Stimulated activated CD4-positive, alpha-beta T cell treated with anti-CD3 and anti-CD28 coated beads, Interleukin-1b, Interleukin-23, amount 100 ng/mL, for 4 hours (primary cell): ENCODE results near the gene PLA2G4B.

Source experiments
- DNase-seq, 2 donors: peaks; one replicate each; pipeline ENCODE4 v3.0.0-alpha.2; 2020; ENCODE audit warnings: low read depth in 2 of 2

The PLA2G4B gene

DNA sequence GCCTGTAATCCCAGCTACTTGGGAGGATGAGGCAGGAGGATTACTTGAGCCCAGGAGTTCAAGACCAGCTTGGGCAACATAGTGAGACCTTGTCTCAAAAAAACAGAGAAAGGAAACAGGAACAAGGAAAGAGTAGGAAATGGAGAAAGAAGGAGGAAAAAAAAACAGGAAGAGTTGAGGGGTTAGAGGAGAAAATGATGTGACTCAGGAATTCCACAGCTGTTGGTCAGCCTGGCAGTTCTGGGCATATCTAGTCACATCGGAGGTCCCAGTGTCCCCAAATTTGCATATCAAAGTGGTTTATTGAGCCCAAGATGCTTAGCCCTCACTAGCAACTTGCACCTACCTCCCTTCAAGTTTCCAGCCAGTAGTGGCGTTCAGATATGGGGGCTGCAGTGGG lies 29.5 kb upstream of the PLA2G4B start:
- DNase-seq, result no peak

DNA sequence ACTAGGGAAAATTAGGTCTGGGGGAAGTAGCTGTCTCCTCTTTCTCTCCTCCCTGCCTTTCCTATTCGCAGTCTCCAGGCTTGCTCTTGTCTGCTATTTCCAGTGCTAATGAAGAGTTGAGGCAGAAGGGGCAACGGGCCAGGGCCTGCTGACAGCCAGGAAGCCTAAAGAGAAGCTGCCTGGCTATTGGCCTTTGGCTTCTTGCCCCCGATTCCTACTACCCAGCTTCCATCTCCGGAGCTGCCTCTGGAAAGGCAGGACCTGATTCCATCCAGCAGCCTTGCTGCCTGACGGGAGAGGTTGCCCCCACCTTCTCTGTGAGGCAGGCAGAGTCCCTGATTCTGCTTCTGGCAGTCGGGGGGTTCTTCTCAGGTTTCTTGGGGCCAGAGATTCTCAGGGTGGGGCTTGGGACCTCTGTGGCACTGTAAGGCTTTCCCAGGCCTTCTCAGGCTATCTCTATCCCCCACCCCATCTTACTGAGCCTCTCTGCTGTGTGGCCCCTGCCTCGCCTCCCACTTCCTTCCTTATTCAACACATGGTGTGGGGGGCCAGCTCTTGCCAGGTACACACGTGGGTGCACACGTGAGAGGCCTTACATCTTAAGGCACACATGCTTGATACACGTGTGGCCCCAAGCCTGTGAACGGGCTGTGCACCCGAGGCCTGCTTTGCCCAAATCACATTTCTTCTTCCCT lies 29.0 kb upstream of the PLA2G4B start:
- no peak for DNase-seq

DNA sequence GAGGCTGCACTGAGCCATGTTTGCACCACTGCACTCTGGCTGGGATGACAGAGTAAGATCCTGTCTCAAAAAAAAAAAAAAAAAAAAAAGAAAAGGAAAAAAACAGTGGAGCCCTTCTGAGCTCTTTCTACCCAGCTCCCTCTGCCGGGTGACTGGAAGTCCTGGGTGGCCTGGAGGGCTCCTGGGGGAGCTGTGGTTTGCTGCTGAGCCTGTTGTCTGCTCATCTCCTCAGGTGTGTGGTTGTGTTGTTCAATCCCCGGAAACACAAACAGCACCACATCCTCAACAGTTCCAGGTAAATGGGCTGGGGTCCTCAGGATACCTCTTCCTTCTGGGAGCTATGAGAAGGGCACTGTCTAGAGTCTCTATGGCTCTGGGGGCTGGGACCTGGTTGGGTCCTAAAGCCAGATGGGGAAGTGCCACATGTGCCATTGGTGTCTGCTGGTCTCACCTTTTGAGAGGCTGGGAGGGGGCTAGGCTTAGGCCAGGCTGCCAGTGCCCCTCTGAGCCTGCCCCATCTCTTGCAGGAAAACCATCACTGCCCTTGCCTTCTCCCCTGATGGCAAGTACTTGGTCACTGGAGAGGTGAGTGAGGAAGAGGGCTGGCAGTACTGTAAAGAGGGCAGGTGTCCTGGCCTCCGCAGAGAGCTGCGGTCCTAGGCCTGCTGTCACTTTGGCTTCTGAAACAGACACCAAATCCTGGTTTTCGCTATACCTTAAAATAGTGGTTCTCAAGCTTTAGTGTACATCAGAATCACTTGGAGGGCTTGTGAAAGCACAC lies 27.8 kb upstream of the PLA2G4B start:
- DNase-seq, result no peak

DNA sequence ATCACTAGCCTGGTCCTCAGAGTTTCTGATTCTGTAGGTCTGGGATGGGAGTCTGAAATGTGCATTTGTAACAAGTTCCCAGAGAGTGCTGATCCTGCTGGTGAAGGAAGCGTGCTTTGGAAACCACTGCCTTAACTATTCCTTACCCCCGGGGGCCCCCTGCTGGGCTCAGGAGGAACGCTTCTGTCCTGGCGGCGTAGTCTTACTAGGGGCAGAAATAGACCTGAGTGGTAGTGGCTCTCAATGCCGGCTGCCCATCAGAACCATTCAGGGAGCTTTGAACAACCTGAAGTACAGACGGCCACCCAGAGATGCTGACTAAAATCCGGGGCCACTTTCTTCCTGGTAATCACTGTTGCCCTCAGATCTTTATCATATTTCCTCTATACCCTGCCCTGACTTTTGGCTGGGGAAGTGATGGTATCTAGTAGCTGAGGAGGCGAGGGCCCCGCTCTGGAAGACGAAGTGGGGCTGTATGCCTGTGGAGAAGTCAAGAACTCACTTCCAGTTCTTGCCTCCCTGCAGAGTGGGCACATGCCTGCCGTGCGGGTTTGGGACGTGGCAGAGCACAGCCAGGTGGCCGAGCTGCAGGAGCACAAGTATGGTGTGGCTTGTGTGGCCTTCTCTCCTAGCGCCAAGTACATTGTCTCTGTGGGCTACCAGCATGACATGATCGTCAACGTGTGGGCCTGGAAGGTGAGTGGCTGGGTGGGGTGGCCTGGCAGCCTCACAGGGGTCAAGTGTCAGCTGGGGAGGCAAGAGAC lies 27.0 kb upstream of the PLA2G4B start:
- DNase-seq, result peak; percentile 63 to 67

DNA sequence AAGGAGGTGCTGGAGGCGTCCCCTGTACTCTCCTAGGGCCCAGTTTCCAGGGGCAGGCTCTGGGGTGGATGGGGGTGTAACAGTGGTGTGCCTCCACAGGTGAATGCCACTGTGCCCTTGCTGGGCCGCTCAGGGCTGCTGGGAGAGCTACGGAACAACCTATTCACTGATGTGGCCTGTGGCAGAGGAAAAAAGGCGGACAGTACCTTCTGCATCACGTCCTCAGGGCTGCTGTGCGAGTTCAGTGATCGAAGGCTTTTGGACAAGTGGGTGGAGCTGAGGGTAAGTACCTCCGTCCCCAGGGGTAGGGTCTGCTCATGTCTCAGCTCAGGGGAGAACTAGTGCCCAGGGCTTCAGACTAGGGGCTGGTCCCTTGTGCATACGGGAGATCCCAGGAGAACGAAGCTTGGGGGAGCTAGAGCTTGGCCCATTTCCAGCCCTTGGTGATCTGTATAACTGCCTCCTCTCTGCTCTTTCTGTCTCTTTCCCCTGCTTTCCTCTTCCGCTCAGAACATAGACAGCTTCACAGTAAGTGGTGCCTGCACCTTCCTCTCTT lies 25.7 kb upstream of the PLA2G4B start:
- DNase-seq, result no peak

DNA sequence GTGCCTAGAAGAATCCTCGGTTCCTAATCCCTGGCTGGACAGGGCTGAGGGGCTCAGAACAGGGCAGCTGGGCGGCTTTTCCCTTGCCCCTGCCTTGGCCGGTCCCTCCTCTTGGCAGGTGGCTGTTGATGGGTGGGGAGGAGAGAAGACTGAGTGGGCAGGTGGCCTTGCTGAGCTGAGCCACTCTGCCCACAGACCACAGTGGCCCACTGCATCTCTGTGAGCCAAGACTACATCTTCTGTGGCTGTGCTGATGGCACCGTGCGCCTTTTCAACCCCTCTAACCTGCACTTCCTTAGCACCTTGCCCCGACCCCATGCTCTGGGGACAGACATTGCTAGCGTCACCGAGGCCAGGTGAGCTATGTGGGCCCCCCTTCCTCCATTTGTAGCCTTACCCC lies 25.2 kb upstream of the PLA2G4B start:
- DNase-seq, result no peak

DNA sequence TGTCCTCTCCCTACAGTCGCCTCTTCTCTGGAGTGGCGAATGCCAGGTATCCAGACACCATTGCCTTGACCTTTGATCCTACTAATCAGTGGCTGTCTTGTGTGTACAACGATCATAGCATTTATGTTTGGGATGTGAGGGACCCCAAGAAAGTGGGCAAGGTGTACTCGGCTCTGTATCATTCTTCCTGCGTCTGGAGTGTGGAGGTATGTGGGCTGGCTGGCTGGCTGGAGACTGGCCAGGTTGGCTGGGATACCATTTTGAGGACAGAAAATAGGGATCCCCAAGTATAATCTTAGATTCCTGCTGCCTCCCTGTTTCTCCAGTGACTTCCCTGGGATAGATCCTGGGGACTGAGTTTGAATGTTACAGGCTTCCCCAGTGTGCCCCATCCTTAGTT lies 24.1 kb upstream of the PLA2G4B start:
- no peak for DNase-seq

DNA sequence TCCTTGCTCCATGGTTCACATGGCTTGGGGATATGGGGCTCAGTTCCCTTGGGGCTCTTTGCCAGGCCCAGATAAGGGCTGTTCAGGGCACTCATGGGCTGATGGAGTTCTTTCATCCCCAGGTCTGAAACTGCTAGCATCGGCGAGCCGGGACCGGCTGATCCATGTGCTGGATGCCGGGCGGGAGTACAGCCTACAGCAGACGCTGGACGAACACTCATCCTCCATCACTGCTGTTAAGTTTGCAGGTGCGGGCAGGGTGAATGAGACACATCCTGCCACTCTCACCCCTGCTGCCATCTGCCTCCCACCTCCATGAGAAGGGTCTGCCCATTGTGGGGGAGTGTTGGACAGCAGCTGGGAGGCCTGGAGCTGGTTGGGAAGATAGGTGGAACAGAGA lies 21.9 kb upstream of the PLA2G4B start:
- DNase-seq, result no peak

DNA sequence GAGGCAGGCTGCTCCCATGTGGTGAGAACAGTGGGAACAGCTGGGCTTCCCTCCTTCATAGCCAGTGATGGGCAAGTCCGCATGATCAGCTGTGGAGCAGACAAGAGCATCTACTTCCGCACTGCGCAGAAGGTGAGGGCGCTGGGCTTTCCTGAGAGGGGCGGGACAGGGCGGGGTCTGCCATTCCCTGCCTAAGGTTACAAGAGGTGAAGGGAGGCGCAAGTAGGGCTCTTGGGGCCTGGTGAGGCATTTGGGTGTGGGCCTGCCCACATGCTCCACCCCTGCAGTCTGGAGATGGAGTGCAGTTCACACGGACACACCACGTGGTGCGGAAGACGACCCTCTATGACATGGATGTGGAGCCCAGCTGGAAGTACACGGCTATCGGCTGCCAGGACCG lies 21.3 kb upstream of the PLA2G4B start:
- no peak for DNase-seq

DNA sequence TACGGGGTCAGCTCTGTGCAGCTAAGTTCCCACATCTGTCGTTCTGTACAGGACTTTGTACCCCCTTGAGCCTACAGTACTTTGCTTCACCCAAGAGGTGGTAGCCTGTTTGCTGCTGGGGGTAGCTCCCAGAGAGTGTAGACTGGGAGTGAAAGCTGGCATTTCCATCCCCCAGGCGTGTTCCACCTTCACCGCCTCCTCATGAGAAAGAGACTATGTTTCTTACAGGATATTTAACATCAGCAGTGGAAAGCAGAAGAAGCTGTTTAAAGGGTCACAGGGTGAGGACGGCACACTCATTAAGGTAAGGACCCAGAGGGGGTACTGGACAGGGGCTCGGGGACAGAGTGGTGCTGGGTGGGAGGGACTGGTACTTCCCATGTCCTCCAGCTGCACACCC lies 20.9 kb upstream of the PLA2G4B start:
- DNase-seq, result no peak

DNA sequence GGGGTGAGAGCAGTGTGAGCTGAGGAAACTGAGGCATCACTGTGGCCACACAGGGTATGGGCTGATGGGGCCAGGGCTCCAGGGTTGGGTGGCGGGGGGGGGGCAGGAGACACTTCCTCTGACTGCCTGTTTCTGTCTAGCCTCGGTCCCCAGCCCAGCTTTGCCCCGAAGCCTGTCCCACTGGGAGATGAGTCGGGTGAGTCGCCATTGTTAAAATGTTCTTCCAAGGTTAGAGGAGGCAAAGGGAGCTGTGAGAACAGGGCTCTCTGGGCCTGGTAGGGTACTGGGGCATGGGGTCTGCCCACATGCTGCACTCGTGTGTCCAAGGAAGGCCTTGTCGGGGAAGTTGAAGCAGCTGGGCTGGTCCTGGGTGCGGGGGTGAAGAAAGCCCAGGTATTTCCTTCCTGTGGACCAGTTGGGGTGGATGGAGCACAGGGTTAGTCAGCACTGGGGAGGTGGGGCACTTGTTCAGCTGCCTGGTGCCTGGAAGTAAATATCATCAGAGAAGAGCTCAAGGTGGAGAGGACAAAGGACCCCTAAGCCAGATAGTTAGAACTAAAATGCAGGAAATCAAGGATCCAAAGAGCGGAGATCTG lies 19.1 kb upstream of the PLA2G4B start:
- no peak for DNase-seq

DNA sequence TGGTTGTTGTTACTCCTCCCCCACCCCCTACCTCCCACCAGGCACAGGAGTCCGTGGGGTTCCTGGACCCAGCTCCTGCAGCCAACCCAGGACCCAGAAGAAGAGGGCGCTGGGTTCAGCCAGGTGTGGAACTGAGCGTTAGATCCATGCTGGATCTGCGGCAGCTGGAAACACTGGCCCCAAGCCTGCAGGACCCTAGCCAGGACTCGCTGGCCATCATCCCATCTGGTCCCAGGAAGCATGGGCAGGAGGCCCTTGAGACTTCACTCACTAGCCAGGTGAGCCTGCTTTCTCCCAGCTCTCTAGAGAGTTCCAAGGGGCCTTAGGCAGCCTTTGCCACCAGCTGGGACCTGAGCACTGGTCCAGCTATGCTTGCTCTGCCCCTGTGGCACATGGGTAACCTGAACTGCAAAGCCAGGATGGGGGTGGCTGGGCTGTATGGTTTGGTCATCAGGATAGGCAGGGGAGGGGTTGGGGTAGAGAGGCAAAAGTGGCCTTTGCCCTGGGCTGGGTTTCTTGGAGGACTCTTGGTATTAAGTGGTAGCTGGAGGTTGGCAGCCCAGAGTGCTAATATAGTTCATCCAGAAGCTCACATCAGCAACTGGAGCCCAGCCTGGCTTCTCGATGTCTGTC lies 17.7 kb upstream of the PLA2G4B start:
- DNase-seq, result no peak

DNA sequence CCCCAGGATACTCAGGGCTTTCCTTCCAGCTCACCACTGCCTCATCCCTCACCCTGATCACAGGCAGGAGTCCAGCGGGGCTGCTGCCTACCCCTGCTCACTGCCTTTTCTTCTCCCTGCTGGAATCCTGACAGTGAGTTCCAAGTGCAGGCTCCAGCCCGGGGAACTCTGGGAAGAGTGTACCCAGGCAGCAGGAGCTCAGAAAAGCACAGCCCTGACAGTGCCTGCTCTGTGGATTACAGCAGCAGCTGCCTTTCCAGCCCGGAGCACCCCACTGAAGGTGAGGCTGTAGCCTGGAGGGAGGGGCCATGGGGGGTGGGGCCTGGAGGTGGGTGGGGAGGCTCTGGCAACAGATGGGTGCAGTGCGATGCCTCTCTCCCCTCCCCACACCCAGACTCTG lies 16.8 kb upstream of the PLA2G4B start:
- DNase-seq, result no peak

DNA sequence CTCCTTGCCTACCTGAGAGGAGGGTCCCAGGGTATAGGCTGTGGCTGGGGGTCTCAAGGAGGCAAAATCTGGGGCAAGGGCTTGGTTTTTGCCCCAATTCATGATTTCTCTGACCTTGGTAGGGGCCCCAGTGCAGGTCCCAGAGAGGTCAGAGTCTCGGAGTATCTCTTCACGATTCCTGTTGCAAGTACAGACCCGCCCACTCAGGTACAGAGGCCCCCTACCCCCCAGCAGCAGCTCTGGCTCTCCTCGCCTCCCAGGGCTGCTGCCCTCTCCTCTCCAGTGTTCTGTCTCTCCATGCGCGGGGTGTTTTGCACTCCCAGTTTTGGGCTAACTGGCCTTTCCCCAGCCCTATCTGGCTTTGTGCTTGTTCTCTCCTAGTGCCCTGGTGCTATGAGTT lies 16.2 kb upstream of the PLA2G4B start:
- no peak for DNase-seq

DNA sequence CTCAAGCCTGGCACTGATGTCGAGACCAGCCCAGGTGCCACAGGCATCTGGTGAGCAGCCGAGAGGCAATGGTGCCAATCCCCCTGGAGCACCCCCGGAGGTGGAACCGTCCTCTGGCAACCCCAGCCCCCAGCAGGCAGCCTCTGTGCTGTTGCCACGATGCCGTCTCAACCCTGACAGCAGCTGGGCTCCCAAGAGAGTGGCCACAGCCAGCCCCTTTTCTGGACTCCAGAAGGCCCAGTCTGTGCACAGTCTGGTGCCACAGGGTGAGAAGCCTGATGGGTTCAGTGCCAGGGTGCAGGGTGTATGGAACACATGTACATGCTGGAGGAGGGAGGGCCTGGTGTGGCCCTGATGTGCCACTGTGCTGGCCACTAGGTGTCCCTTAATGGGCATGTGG lies 15.7 kb upstream of the PLA2G4B start:
- no peak for DNase-seq

DNA sequence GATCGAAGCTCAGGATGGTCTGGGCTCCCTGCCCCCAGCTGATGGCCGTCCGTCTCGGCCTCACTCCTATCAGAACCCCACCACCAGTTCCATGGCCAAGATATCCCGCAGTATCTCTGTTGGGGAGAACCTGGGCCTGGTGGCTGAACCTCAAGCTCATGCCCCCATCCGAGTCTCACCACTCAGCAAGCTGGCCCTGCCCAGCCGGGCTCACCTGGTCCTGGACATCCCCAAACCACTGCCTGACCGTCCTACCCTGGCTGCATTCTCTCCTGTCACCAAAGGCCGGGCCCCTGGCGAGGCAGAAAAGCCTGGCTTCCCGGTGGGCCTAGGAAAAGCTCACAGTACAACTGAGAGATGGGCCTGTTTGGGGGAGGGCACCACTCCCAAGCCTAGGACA lies 15.1 kb upstream of the PLA2G4B start:
- no peak for DNase-seq

DNA sequence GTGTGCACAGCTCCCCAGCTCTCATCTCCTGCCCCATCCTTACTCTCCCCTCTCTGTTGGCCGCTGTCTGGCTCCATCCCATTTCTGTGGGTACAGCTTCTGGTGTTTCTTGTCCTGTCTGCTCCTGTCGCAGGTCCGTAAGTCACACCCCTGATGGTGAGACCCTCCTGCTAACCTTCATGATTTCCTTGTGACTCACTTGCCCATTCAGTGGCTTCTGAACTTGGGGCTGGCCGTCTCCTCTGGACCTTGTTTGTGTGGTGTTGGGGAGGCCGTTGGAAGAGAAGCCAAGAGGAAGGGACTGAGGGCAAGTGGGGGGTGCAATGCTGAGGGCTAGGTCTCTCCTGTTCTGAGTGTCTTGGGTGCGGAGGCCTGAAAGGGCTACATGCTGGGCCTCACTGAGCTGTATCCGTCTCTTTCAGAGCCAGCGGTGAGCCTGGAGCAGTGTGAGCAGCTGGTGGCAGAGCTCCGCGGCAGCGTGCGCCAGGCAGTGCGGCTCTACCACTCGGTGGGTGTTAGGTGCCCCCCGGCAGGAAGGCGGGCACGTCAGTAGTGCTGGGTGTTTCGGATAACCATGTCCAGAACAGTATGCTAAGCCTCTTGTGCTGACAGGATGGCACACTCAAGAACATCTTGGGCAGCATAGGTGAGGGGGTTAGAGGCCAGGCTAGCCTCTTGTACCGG lies 14.4 kb upstream of the PLA2G4B start:
- no peak for DNase-seq

DNA sequence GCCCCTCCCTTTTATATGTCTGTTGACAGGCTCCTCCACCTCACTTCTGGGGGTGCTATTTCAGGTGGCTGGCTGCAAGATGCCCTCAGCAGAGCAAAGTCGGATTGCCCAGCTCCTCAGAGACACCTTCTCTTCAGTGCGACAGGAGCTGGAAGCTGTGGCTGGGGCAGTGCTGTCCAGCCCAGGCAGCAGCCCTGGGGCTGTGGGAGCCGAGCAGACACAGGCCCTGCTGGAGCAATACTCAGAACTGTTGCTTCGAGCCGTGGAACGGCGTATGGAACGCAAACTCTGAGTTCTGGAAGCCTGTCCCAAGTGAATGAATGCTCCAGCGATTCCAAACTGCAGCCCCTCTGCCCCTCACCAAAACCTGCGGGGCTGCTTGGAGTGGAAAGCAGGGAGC lies 13.5 kb upstream of the PLA2G4B start:
- DNase-seq, result no peak

DNA sequence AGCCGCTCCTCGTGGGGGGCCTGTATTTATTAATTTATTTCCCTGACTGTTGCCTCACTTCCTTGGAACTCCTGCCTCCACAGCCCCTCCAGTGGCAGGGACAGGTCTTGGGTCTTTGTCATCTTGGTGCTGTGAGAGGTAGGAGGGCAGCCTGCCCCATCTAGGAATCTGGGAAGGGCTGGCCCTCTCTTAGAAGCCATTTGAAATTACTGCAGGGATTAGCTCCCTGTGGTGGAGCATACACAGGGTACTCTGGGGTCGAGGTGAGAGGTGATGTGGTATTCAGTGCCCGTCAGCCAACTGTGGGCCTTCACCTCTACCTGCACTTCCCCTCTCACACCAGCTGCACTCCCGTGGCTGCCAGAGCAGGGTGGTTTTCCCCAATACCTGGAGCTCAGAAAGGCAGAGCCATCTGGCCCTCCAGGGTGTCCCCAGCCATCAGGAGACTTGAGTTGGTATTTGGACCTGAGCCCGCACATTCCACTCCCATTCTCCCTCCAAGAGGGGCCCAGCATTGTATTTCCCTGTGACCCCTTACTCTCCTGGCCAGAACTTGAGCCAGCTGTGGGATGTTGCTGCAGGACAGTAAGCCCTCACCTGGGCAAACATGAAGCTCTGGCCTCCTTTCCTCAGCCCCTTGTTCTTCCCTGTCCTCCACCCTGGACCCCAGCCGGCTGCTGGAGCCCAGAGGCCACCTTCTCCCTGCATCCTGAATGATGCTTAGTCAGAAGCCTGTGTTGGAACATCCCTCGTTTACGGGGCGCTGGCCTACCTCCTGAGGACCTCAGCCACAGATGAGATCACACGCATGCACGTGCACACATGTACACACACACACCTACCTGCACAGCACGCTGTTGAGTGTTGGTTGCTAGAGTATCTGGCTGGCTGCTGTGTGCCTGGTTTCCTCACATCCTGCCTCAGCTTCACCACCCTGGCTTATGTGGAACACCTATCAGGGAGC lies 12.8 kb upstream of the PLA2G4B start:
- DNase-seq, result no peak
